Dermis microvascular lymphatic vessel endothelial cell (primary cell): ENCODE results near the gene PER2. TPM values are rescaled to one million over a fixed set of nuclear protein-coding genes. Genes with fewer than 3 reads are reported as not detected.
"Not testable (repeated sequence)": the region's sequence is repeated elsewhere in the genome, so short reads cannot be mapped to it uniquely, and the experiment has no call there.

ENCODE experiments used
- DNase-seq, 2 donors: peaks; one replicate each; pipeline versions ENCODE4 v3.0.0 to v3.0.0-alpha.2; 2010; ENCODE audit warnings: low read depth in 2 of 2
- total RNA-seq: library from RNA; depleted of rRNA; stranded (reverse); fragments of >200 nt; gene quantifications from 2 replicates; pipeline ENCODE4 v1.2.1, GENCODE V29; 2014

Gene PER2
- total RNA-seq: 1.7 and 2.7 TPM in 2 replicates

GRCh38 chr2:238287737-238288649 is at the start of gene PER2:
Gene PER2 (minus strand): TSS chr2:238288610. CDS start chr2:238277936, 10,674 bp downstream.
- DNase-seq: peak; percentile 59 to 74

- DNase-seq: no peak
Observed at GRCh38 chr2:238337846-238338245, 49.4 kb upstream of the PER2 start.

- no peak for DNase-seq
Observed at GRCh38 chr2:238336793-238337444, 48.5 kb upstream of the PER2 start.

- no peak for DNase-seq
Observed at GRCh38 chr2:238336151-238336550, 47.7 kb upstream of the PER2 start.

- not testable (repeated sequence) for DNase-seq
Observed at GRCh38 chr2:238335591-238335990, 47.2 kb upstream of the PER2 start.

- DNase-seq: no peak
Observed at GRCh38 chr2:238334885-238335284, 46.5 kb upstream of the PER2 start.

GRCh38 chr2:238331916-238332315 is 43.5 kb upstream of the PER2 start:
- no peak for DNase-seq

- no peak for DNase-seq
Observed at GRCh38 chr2:238330391-238330790, 42.0 kb upstream of the PER2 start.

- no peak for DNase-seq
Observed at GRCh38 chr2:238327751-238328150, 39.3 kb upstream of the PER2 start.

- no peak for DNase-seq
Observed at GRCh38 chr2:238326801-238327365, 38.5 kb upstream of the PER2 start.

- no peak for DNase-seq
Observed at GRCh38 chr2:238325694-238326093, 37.3 kb upstream of the PER2 start.

- not testable (repeated sequence) for DNase-seq
Observed at GRCh38 chr2:238324248-238324647, 35.8 kb upstream of the PER2 start.

GRCh38 chr2:238322001-238322411 is 33.6 kb upstream of the PER2 start:
- DNase-seq: no peak

- DNase-seq: no peak
Observed at GRCh38 chr2:238321467-238321866, 33.1 kb upstream of the PER2 start.

GRCh38 chr2:238320648-238321281 is 32.4 kb upstream of the PER2 start:
- no peak for DNase-seq

GRCh38 chr2:238320246-238320647 is 31.8 kb upstream of the PER2 start, which contains the start of gene TRAF3IP1:
Gene TRAF3IP1 (plus strand): TSS chr2:238320518. CDS start chr2:238320663, 145 bp downstream.
- peak; percentile 80 to 95 for DNase-seq

- DNase-seq: no peak
Observed at GRCh38 chr2:238315031-238315595, 26.7 kb upstream of the PER2 start.

- no peak for DNase-seq
Observed at GRCh38 chr2:238314576-238314975, 26.2 kb upstream of the PER2 start.

- no peak for DNase-seq
Observed at GRCh38 chr2:238313991-238314350, 25.6 kb upstream of the PER2 start.

GRCh38 chr2:238313289-238313990 is 25.0 kb upstream of the PER2 start:
- DNase-seq: no peak

- DNase-seq: not testable (repeated sequence)
Observed at GRCh38 chr2:238310721-238311120, 22.3 kb upstream of the PER2 start.
